Liver (tissue), 9 donors: ENCODE measurements around the gene CACNA1C. TPM values are rescaled to one million over a fixed set of nuclear protein-coding genes. Genes with fewer than 3 reads are reported as not detected.

Experiments
- DNase-seq: peaks from one replicate; pipeline ENCODE4 v3.0.0-alpha.2; 2017; ENCODE audit warnings: low spot score
- H3K27ac ChIP-seq, 2 donors: one replicate each; pipeline ENCODE4 v1.7.0; 2013; ENCODE audit warnings: inconsistent platforms in 2 of 2, low read length in 2 of 2, control low read depth in 1 of 2, low read depth in 1 of 2, mild to moderate bottlenecking in 1 of 2
- H3K27me3 ChIP-seq, 4 donors: one replicate each; pipeline versions ENCODE4 v1.6.1 to v1.7.0; 2013; ENCODE audit warnings: low read length in 3 of 4, inconsistent platforms in 1 of 4, mild to moderate bottlenecking in 1 of 4, moderate library complexity in 1 of 4; ENCODE audit not compliant: control insufficient read depth in 4 of 4, insufficient read depth in 4 of 4
- H3K36me3 ChIP-seq, 4 donors: one replicate each; pipeline versions ENCODE4 v1.6.1 to v1.7.0; 2013; ENCODE audit warnings: low read length in 3 of 4, mild to moderate bottlenecking in 3 of 4, low read depth in 1 of 4, moderate library complexity in 1 of 4; ENCODE audit not compliant: control insufficient read depth in 4 of 4, insufficient read depth in 3 of 4
- H3K4me1 ChIP-seq, 4 donors: one replicate each; pipeline versions ENCODE4 v1.6.1 to v1.7.0; 2013; ENCODE audit warnings: low read length in 3 of 4, mild to moderate bottlenecking in 3 of 4, moderate library complexity in 1 of 4; ENCODE audit not compliant: control insufficient read depth in 4 of 4, insufficient read depth in 4 of 4
- H3K4me3 ChIP-seq, 3 donors: one replicate each; pipeline versions ENCODE4 v1.6.1 to v1.7.0; 2013; ENCODE audit warnings: low read length in 3 of 3, control low read depth in 1 of 3, low read depth in 1 of 3, mild to moderate bottlenecking in 1 of 3
- H3K9ac ChIP-seq, 2 donors: one replicate each; pipeline ENCODE4 v1.7.0; 2013; ENCODE audit warnings: low read length in 2 of 2, mild to moderate bottlenecking in 2 of 2, moderate library complexity in 2 of 2, control low read depth in 1 of 2, low read depth in 1 of 2
- H3K9me3 ChIP-seq, 4 donors: one replicate each; pipeline versions ENCODE4 v1.6.1 to v1.7.0; 2013; ENCODE audit warnings: low read length in 3 of 4; ENCODE audit not compliant: control insufficient read depth in 4 of 4
- EGR1 ChIP-seq, 2 donors: IDR thresholded peaks; 2 replicates each; pipeline ENCODE4 v1.6.1; 2016 to 2018; ENCODE audit warnings: antibody characterized with exemption in 2 of 2, low read depth in 2 of 2
- FOXA1 ChIP-seq: IDR thresholded peaks from 2 replicates; pipeline ENCODE4 v1.6.1; 2016; ENCODE audit warnings: antibody characterized with exemption
- FOXA2 ChIP-seq: IDR thresholded peaks from 2 replicates; pipeline ENCODE4 v1.6.1; 2016; ENCODE audit warnings: antibody characterized with exemption
- GABPA ChIP-seq, 2 donors: IDR thresholded peaks in 1 of 2; conservative IDR thresholded peaks in 1 of 2; 2 replicates each; pipeline ENCODE4 v1.6.1; 2016; ENCODE audit warnings: antibody characterized with exemption in 2 of 2, mild to moderate bottlenecking in 1 of 2, moderate library complexity in 1 of 2
- HNF4A ChIP-seq, 2 donors: conservative IDR thresholded peaks; 2 replicates each; pipeline ENCODE4 v1.6.1; 2016; ENCODE audit warnings: antibody characterized with exemption in 2 of 2, mild to moderate bottlenecking in 2 of 2
- JUND ChIP-seq, 2 donors: IDR thresholded peaks; 2 replicates each; pipeline ENCODE4 v1.6.1; 2016; ENCODE audit warnings: antibody characterized with exemption in 2 of 2
- RAD21 ChIP-seq, 2 donors: IDR thresholded peaks; 2 replicates each; pipeline ENCODE4 v1.6.1; 2016; ENCODE audit warnings: antibody characterized with exemption in 2 of 2, mild to moderate bottlenecking in 2 of 2
- RXRA ChIP-seq, 2 donors: IDR thresholded peaks; 2 replicates each; pipeline ENCODE4 v1.6.1; 2017 to 2018; ENCODE audit warnings: antibody characterized with exemption in 2 of 2, mild to moderate bottlenecking in 1 of 2
- SP1 ChIP-seq: IDR thresholded peaks from 2 replicates; pipeline ENCODE4 v1.6.1; 2018; ENCODE audit warnings: antibody characterized with exemption, mild to moderate bottlenecking
- TAF1 ChIP-seq: conservative IDR thresholded peaks from 2 replicates; pipeline ENCODE4 v1.6.1; 2016; ENCODE audit warnings: antibody characterized with exemption, mild to moderate bottlenecking
- WGBS: extraction: QIAGEN DNeasy Blood & Tissue Kit; methylation state at CpG from one replicate; pipeline ENCODE4 v1.1.7; 2013; 5-methylcytosine and 5-hydroxymethylcytosine counted together
- polyA plus RNA-seq, 2 donors: library from polyadenylated mRNA; stranded (reverse) in 1 of 2; unstranded in 1 of 2; fragments of 200-250 nt in 1 of 2; fragments of >200 nt in 1 of 2; fragmentation: Nextera tagmentation in 1 of 2; extraction: Ambion mirVana in 1 of 2; gene quantifications; one replicate each; pipeline versions ENCODE4 v1.2.1 to v1.2.3, GENCODE V29; 2013 to 2015
- total RNA-seq, 2 donors: library from RNA; depleted of rRNA; stranded (reverse); fragments of >200 nt; gene quantifications; one replicate each; pipeline ENCODE4 v1.2.3, GENCODE V29; 2014
- TF ChIP-seq, protein P1 (sequence below): IDR thresholded peaks from 2 replicates; pipeline ENCODE4 v1.6.1; 2016; ENCODE audit warnings: antibody characterized with exemption
- TF ChIP-seq, protein P2 (sequence below): IDR thresholded peaks from 2 replicates; pipeline ENCODE4 v1.6.1; 2016; ENCODE audit warnings: antibody characterized with exemption
- TF ChIP-seq, protein P3 (sequence below): IDR thresholded peaks from 2 replicates; pipeline ENCODE4 v1.6.1; 2016; ENCODE audit warnings: antibody characterized with exemption
- TF ChIP-seq, protein P4 (sequence below): IDR thresholded peaks from 2 replicates; pipeline ENCODE4 v1.6.1; 2016; ENCODE audit warnings: antibody characterized with exemption, mild to moderate bottlenecking
- TF ChIP-seq, protein P5 (sequence below): fragments of 150-350 bp; IDR thresholded peaks from 2 replicates; pipeline ENCODE4 v1.5.1; 2017; ENCODE audit warnings: improper control_type of control experiment, low read depth, low read length; ENCODE audit not compliant: missing input control
- donor health status: healthy.
- donor health status: healthy.
- donor health status: healthy.
- donor health status: healthy.
- donor health status: healthy.

The CACNA1C gene
- total and polyA plus RNA-seq, 4 donors, result 0.23 to 1.9 (median 0.41) TPM

DNA sequence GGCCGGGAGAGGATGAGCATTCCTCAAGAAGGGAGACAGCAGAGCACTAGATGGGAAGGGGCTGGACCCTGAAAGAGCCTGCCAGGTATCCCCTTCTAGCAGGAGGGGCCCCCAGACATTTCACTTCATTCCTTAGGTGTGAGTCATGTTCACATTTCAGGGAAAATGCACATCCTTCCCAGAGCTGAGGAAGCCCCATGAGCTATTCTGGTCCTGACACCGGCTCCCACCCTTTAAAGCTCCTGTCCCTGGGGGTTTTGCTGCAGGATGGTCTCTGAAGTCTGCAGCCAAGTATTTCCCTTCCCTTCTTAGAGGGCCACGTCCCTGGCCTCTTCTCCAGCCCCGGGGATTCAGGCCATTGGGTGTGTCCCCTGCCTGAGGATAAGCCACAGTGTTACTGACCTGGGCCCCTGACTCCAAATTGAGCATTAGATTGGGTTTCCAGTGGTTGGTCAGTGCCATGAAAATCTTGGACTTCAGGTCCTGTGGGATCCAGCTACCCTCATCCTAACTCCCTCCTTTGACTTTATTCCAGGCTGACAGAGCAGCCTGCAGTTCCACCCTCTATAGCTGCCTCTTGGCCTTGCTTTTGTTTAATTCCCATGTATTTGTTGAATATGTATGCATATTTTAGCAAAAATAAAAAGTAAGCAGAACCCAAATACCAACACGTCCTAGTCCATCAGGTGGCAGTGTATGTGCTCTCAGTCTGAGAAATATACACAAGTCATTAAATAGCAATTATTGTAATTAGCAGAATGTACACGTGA is 267.1 kb downstream of the CACNA1C start:
- Histone ChIP-seq H3K9me3 (peaks cover 0 to 3% (median 0%) of the 10 kb centered on the region in 4 donors), H3K36me3 (no peaks in the 10 kb centered on the region), H3K4me3 (no peak overlapping the region), H3K27ac (no peak overlapping the region), H3K27me3 (no peaks in the 10 kb centered on the region), H3K4me1 (no peaks in the 10 kb centered on the region), H3K9ac (no peak overlapping the region)
- TF ChIP-seq TAF1 (no peak), HNF4A (conservative IDR thresholded peaks at IDR 0.05) (no peak), RXRA (IDR thresholded peaks at IDR 0.05) (no peak), EGR1 (IDR thresholded peaks at IDR 0.05; ENCODE audit: low read depth in 2 of 2) (no peak), GABPA (IDR thresholded peaks at IDR 0.05 in 1 of 2, conservative IDR thresholded peaks at IDR 0.05 in 1 of 2) (no peak), SP1 (no peak), FOXA1 (no peak), JUND (IDR thresholded peaks at IDR 0.05) (no peak), FOXA2 (no peak), RAD21 (IDR thresholded peaks at IDR 0.05) (no peak)
- TF ChIP-seq, protein P1, sequence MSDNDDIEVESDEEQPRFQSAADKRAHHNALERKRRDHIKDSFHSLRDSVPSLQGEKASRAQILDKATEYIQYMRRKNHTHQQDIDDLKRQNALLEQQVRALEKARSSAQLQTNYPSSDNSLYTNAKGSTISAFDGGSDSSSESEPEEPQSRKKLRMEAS, result no peak
- TF ChIP-seq, protein P2, sequence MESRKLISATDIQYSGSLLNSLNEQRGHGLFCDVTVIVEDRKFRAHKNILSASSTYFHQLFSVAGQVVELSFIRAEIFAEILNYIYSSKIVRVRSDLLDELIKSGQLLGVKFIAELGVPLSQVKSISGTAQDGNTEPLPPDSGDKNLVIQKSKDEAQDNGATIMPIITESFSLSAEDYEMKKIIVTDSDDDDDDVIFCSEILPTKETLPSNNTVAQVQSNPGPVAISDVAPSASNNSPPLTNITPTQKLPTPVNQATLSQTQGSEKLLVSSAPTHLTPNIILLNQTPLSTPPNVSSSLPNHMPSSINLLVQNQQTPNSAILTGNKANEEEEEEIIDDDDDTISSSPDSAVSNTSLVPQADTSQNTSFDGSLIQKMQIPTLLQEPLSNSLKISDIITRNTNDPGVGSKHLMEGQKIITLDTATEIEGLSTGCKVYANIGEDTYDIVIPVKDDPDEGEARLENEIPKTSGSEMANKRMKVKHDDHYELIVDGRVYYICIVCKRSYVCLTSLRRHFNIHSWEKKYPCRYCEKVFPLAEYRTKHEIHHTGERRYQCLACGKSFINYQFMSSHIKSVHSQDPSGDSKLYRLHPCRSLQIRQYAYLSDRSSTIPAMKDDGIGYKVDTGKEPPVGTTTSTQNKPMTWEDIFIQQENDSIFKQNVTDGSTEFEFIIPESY, result no peak
- TF ChIP-seq, protein P3, sequence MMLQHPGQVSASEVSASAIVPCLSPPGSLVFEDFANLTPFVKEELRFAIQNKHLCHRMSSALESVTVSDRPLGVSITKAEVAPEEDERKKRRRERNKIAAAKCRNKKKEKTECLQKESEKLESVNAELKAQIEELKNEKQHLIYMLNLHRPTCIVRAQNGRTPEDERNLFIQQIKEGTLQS, result no peak
- TF ChIP-seq, protein P4, sequence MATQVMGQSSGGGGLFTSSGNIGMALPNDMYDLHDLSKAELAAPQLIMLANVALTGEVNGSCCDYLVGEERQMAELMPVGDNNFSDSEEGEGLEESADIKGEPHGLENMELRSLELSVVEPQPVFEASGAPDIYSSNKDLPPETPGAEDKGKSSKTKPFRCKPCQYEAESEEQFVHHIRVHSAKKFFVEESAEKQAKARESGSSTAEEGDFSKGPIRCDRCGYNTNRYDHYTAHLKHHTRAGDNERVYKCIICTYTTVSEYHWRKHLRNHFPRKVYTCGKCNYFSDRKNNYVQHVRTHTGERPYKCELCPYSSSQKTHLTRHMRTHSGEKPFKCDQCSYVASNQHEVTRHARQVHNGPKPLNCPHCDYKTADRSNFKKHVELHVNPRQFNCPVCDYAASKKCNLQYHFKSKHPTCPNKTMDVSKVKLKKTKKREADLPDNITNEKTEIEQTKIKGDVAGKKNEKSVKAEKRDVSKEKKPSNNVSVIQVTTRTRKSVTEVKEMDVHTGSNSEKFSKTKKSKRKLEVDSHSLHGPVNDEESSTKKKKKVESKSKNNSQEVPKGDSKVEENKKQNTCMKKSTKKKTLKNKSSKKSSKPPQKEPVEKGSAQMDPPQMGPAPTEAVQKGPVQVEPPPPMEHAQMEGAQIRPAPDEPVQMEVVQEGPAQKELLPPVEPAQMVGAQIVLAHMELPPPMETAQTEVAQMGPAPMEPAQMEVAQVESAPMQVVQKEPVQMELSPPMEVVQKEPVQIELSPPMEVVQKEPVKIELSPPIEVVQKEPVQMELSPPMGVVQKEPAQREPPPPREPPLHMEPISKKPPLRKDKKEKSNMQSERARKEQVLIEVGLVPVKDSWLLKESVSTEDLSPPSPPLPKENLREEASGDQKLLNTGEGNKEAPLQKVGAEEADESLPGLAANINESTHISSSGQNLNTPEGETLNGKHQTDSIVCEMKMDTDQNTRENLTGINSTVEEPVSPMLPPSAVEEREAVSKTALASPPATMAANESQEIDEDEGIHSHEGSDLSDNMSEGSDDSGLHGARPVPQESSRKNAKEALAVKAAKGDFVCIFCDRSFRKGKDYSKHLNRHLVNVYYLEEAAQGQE, result no peak
- TF ChIP-seq, protein P5, sequence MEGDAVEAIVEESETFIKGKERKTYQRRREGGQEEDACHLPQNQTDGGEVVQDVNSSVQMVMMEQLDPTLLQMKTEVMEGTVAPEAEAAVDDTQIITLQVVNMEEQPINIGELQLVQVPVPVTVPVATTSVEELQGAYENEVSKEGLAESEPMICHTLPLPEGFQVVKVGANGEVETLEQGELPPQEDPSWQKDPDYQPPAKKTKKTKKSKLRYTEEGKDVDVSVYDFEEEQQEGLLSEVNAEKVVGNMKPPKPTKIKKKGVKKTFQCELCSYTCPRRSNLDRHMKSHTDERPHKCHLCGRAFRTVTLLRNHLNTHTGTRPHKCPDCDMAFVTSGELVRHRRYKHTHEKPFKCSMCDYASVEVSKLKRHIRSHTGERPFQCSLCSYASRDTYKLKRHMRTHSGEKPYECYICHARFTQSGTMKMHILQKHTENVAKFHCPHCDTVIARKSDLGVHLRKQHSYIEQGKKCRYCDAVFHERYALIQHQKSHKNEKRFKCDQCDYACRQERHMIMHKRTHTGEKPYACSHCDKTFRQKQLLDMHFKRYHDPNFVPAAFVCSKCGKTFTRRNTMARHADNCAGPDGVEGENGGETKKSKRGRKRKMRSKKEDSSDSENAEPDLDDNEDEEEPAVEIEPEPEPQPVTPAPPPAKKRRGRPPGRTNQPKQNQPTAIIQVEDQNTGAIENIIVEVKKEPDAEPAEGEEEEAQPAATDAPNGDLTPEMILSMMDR, result no peak
- 68% methylated on average over 6 of the region's 6 CpGs for WGBS
- DNase-seq, result no peak
